ENCODE results near the gene RMP24.

RMP24 gene

GRCh38 chr18:36015629-36016028, 43.1 kb downstream of the RMP24 start:
- H3K36me3 Mint-ChIP-seq = no peaks in the 10 kb centered on the region
- TF ChIP-seq ZNF423 (CRISPR knock-in tag; IDR thresholded peaks at IDR 0.05) = no peak
- no peak for TF ChIP-seq ZNF138 (CRISPR knock-in tag; conservative IDR thresholded peaks at IDR 0.05)
- TF ChIP-seq MXD4 (CRISPR knock-in tag; IDR thresholded peaks at IDR 0.05; ENCODE audit: borderline replicate concordance) = no peak
- TF ChIP-seq AFF4 (CRISPR knock-in tag; IDR thresholded peaks at IDR 0.05; ENCODE audit: borderline replicate concordance) = no peak
- TF ChIP-seq ZMAT4 (CRISPR knock-in tag; IDR thresholded peaks at IDR 0.05) = no peak
- no peaks in the 10 kb centered on the region for H3K9me3 Mint-ChIP-seq
- H3K27ac Mint-ChIP-seq = no peak overlapping the region
- ATAC-seq (no peak), DNase-seq (ENCODE audit: low spot score) (no peak)
- ChIA-PET POLR2A (no interaction called here), CTCF (interaction anchor here (1.3 kb wide), 1 partner anchor 259 kb away, joined by 6 read pairs; no protein-coding TSS in a partner anchor)
- H3K4me3 Mint-ChIP-seq = no peak overlapping the region
- H3K4me1 Mint-ChIP-seq = peaks cover 7% of the 10 kb centered on the region
- H3K27me3 Mint-ChIP-seq (ENCODE audit: low read depth) = no peaks in the 10 kb centered on the region

- ChIA-PET POLR2A (interaction anchor here (1.0 kb wide), 1 partner anchor 112 kb away, joined by 3 read pairs; the partner anchor contains the start of gene SLC39A6), CTCF (interaction anchor here (0.6 to 2.7 kb wide), 21 partner anchors 10 to 285 kb away, joined by 3 to 12 read pairs (median 5); partner anchors contain the start of genes ELP2 and SLC39A6)
- ATAC-seq = peak; percentile 12
- TF ChIP-seq AR (CRISPR knock-in tag; IDR thresholded peaks at IDR 0.05) = no peak
- 0 out of 2 replicates have a peak, but pooled peaks have one; percentile 53 for TF ChIP-seq ERG (CRISPR knock-in tag; IDR thresholded peaks at IDR 0.05)
- Mint-ChIP-seq H3K36me3 (no peaks in the 10 kb centered on the region), H3K9me3 (no peaks in the 10 kb centered on the region), H3K4me1 (peaks cover 7% of the 10 kb centered on the region), H3K4me3 (no peak overlapping the region), H3K27ac (peak overlapping the region; percentile 93), H3K27me3 (ENCODE audit: low read depth) (no peaks in the 10 kb centered on the region)
- no peak for DNase-seq (ENCODE audit: low spot score)
These were observed 44.8 kb downstream of the RMP24 start for GRCh38 chr18:36017232-36017631.

GRCh38 chr18:36020174-36020711, 47.8 kb downstream of the RMP24 start:
- Mint-ChIP-seq H3K27ac (no peak overlapping the region), H3K4me1 (peaks cover 5% of the 10 kb centered on the region), H3K9me3 (no peaks in the 10 kb centered on the region), H3K4me3 (no peak overlapping the region), H3K27me3 (ENCODE audit: low read depth) (no peaks in the 10 kb centered on the region), H3K36me3 (peaks cover 11% of the 10 kb centered on the region)
- TF ChIP-seq HMGA2 (CRISPR knock-in tag; IDR thresholded peaks at IDR 0.05) = no peak
- no peak for TF ChIP-seq FOXP1 (CRISPR knock-in tag; IDR thresholded peaks at IDR 0.05; ENCODE audit: borderline replicate concordance)
- no peak for TF ChIP-seq ZNF317 (CRISPR knock-in tag; IDR thresholded peaks at IDR 0.05; ENCODE audit: borderline replicate concordance, low read depth)
- TF ChIP-seq MYBL2 (CRISPR knock-in tag; IDR thresholded peaks at IDR 0.05) = no peak
- ChIA-PET POLR2A (no interaction called here), CTCF (no interaction called here)
- DNase-seq (ENCODE audit: low spot score) (no peak), ATAC-seq (no peak)

Data from WTC11 (cell line).